Kidney (tissue), 14 donors: ENCODE results near the gene LMOD3. TPM values are rescaled to one million over a fixed set of nuclear protein-coding genes. Genes with fewer than 3 reads are reported as not detected.

Experiments
- DNase-seq, 5 donors: peaks; one replicate each; pipeline ENCODE4 v3.0.0-alpha.2; 2013 to 2020
- FAIRE-seq: peaks from 2 replicates; lab custom pipeline; 2012; peaks lifted over from hg19 to GRCh38; lab: Jason Lieb, UNC
- H3K27ac ChIP-seq, 2 donors: one replicate each; pipeline ENCODE4 v1.7.0; 2013; ENCODE audit warnings: low read depth in 2 of 2, low read length in 2 of 2, inconsistent platforms in 1 of 2
- H3K27me3 ChIP-seq: one replicate; pipeline ENCODE4 v1.7.1; 2013; ENCODE audit warnings: low read length, inconsistent platforms; ENCODE audit not compliant: control insufficient read depth, insufficient read depth
- H3K36me3 ChIP-seq, 3 donors: one replicate each; pipeline versions ENCODE4 v1.7.0 to v1.7.1; 2013; ENCODE audit warnings: low read length in 3 of 3, control low read depth in 1 of 3, inconsistent platforms in 1 of 3; ENCODE audit not compliant: insufficient read depth in 3 of 3, control insufficient read depth in 2 of 3
- H3K4me1 ChIP-seq, 3 donors: one replicate each; pipeline versions ENCODE4 v1.7.0 to v1.7.1; 2013; ENCODE audit warnings: low read length in 3 of 3, inconsistent platforms in 1 of 3, low read depth in 1 of 3; ENCODE audit not compliant: control insufficient read depth in 2 of 3, insufficient read depth in 2 of 3
- H3K4me3 ChIP-seq, 3 donors: one replicate each; pipeline versions ENCODE4 v1.7.0 to v1.8.1; 2013; ENCODE audit warnings: low read length in 3 of 3, control low read depth in 1 of 3, inconsistent platforms in 1 of 3
- H3K9ac ChIP-seq, 3 donors: one replicate each; pipeline versions ENCODE4 v1.7.0 to v1.7.1; 2013; ENCODE audit warnings: low read length in 3 of 3, control low read depth in 1 of 3, inconsistent platforms in 1 of 3
- H3K9me3 ChIP-seq, 3 donors: one replicate each; pipeline versions ENCODE4 v1.7.0 to v1.7.1; 2013; ENCODE audit warnings: low read length in 3 of 3, control low read depth in 1 of 3, inconsistent platforms in 1 of 3; ENCODE audit not compliant: control insufficient read depth in 2 of 3, insufficient read depth in 1 of 3
- intact Hi-C: fragments of 100-400 bp; cut with DNase I; formaldehyde crosslinking; loops from one replicate; pipeline ENCODE4 v1.11.1; 2022
- polyA plus RNA-seq: library from polyadenylated mRNA; stranded (reverse); fragments of 350-450 nt; fragmentation: Illumina TruSeq; extraction: RNeasy Lipid Tissue Mini Kit (QIAGEN cat#74804); gene quantifications from one replicate; pipeline ENCODE4 v1.2.3, GENCODE V29; 2014; ENCODE audit warnings: low read depth, low replicate concordance; ENCODE audit not compliant: insufficient read depth
- total RNA-seq: library from RNA; stranded (reverse); fragmentation: NEBNext Ultra II Directional; extraction: Animal tissue kit (Norgen Biotek cat#: 25700); gene quantifications from one replicate; pipeline ENCODE4 v1.2.1, GENCODE V29; 2021
- TF ChIP-seq, protein P1 (sequence below): IDR thresholded peaks from 3 replicates; pipeline ENCODE4 v1.5.1; 2012; ENCODE audit warnings: mild to moderate bottlenecking, moderate library complexity, borderline replicate concordance; ENCODE audit not compliant: insufficient read depth; ENCODE audit errors: extremely low read depth
- donor health status: control.
- donor health status: control.
- donor health status: control.
- donor health status: control.
- donor health status: control.
- donor health status: DM: yes; HTN: yes; CAD: no.
- donor health status: Normal renal cell carcinoma (clear cell type).

The LMOD3 gene
- total and polyA plus RNA-seq, 2 donors from 2014 or later: 0.09 to 0.28 TPM

DNA sequence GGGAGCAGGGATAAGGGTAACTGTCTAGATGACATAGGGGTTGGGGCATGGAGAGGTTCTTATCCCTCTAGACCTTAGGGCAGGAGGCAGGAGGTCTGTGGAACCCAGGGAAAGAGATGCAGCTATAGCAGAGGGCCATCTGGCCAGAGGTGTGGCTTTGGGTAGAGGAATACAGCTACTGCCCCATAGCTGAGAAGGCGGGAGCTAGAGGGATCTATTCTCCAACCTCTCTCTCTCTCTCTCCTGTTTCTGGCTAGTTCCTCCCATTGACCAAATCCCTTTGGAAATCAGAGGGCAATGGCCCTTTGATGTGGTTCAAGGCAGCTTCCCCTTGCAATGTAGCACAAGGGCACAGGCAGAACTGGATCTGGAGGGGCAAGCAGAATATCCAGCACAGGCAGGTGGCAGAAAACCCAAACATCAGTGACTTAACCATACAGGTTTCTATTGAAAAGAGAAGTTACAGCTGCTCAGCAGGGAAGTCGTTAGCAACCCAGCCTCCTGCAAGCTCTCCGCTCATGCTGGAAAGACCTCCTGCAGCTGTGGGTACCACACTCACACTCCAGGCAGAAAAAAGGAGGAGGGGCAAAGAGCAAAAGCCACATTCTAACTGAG, 22.3 kb upstream of the LMOD3 start:
- FAIRE-seq (no peak), DNase-seq (no peak)
- no peaks in the 10 kb centered on the region for H3K9me3 ChIP-seq

DNA sequence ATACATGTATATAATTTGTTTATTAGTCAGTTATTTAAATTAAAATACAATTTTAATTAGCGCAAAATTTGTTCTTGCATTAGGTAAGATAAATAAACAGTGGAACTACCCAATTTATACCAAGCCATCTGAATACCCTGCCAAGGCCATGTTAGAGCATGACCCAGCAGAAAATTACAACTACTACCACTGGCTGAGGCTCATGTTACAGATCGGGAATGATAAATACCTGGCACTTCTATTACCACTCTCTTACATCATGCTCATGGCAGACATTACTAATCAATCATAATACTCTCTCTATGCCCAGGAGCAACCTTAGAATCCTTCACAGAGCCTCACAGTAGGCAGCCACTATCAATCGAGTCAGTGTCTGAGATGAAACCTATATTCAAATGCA, 21.2 kb upstream of the LMOD3 start:
- H3K27ac ChIP-seq: no peak overlapping the region
- intact Hi-C loops: no loop called here
- no peak overlapping the region for H3K9ac ChIP-seq
- TF ChIP-seq, protein P1, sequence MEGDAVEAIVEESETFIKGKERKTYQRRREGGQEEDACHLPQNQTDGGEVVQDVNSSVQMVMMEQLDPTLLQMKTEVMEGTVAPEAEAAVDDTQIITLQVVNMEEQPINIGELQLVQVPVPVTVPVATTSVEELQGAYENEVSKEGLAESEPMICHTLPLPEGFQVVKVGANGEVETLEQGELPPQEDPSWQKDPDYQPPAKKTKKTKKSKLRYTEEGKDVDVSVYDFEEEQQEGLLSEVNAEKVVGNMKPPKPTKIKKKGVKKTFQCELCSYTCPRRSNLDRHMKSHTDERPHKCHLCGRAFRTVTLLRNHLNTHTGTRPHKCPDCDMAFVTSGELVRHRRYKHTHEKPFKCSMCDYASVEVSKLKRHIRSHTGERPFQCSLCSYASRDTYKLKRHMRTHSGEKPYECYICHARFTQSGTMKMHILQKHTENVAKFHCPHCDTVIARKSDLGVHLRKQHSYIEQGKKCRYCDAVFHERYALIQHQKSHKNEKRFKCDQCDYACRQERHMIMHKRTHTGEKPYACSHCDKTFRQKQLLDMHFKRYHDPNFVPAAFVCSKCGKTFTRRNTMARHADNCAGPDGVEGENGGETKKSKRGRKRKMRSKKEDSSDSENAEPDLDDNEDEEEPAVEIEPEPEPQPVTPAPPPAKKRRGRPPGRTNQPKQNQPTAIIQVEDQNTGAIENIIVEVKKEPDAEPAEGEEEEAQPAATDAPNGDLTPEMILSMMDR: no peak
- no peak for DNase-seq
- H3K27me3 ChIP-seq: no peaks in the 10 kb centered on the region
- no peak overlapping the region for H3K4me3 ChIP-seq
- no peaks in the 10 kb centered on the region for H3K36me3 ChIP-seq
- H3K4me1 ChIP-seq: no peaks in the 10 kb centered on the region
- FAIRE-seq: no peak
- no peaks in the 10 kb centered on the region for H3K9me3 ChIP-seq

More for the DNA sequence above, 22.3 kb upstream of the LMOD3 start:
- Histone ChIP-seq H3K4me1 (no peaks in the 10 kb centered on the region), H3K4me3 (no peak overlapping the region), H3K27ac (no peak overlapping the region), H3K9ac (no peak overlapping the region), H3K27me3 (no peaks in the 10 kb centered on the region), H3K36me3 (no peaks in the 10 kb centered on the region)
- TF ChIP-seq, protein P1: no peak
- intact Hi-C loops: no loop called here

DNA sequence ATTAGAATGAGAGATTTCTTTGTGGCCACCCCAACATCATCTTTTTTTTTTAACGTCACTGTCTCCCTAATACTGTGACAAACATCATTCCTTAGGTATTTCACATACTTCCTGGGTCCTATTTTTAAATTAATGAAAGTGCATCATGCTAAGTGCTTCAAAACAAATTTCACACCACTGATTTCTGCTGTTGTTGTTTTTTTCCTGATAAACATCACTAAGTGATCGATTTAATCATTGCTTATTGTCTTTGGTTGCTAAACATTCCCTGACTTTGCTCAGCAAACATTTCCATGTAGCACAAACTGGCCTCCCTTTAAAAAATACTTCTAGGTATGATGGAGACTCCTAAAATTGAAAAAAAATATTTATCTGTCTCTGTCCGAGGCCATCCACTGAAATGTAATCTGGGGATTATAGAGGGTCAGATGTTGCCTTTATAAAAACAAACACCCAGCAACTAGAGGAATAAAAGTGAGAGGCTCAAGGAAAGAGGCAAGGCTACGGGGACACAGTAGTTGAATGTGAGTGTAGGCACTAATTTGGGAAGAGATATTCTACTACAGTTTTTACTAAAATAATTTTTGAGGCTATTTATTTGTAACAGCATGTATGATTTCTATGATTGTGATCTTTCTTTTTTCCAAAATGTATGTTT, 20.5 kb upstream of the LMOD3 start:
- Histone ChIP-seq H3K4me1 (no peaks in the 10 kb centered on the region), H3K27me3 (no peaks in the 10 kb centered on the region), H3K9ac (no peak overlapping the region), H3K4me3 (no peak overlapping the region), H3K36me3 (no peaks in the 10 kb centered on the region), H3K27ac (no peak overlapping the region), H3K9me3 (no peaks in the 10 kb centered on the region)
- DNase-seq: no peak
- intact Hi-C loops: no loop called here
- no peak for FAIRE-seq
- TF ChIP-seq, protein P1: no peak
